Limb (tissue), 2 donors: ENCODE results near the gene CADM2.
A peak's percentile ranks its signal among the peaks of the same experiment; 100 is the strongest.
"Not testable (repeated sequence)": the region's sequence is repeated elsewhere in the genome, so short reads cannot be mapped to it uniquely, and the experiment has no call there.

Experiments
- DNase-seq, 2 donors: peaks; one replicate each; pipeline ENCODE4 v3.0.0-alpha.2; 2016; ENCODE audit errors: extremely low spot score in 2 of 2

Gene CADM2

GRCh38 chr3:84958495-84959469, at the start of gene CADM2:
CADM2 (plus strand) TSS chr3:84958989.
- DNase-seq = peak; percentile 93 to 97

- DNase-seq = not testable (repeated sequence)
Observed at GRCh38 chr3:84918592-84918991, 40.2 kb upstream of the CADM2 start.

GRCh38 chr3:84922682-84923081, 36.1 kb upstream of the CADM2 start:
- DNase-seq = no peak

GRCh38 chr3:84925571-84925970, 33.2 kb upstream of the CADM2 start:
- DNase-seq = no peak

GRCh38 chr3:84943379-84943778, 15.4 kb upstream of the CADM2 start:
- DNase-seq = no peak

- DNase-seq = no peak
Observed at GRCh38 chr3:84946240-84946639, 12.5 kb upstream of the CADM2 start.

- DNase-seq = peak in 1 of 2 donors; percentile 57
Observed at GRCh38 chr3:84959470-84960271, 882 bp downstream of the CADM2 start.

GRCh38 chr3:84960581-84960980, 1.8 kb downstream of the CADM2 start:
- peak in 1 of 2 donors; percentile 36 for DNase-seq

- no peak for DNase-seq
Observed at GRCh38 chr3:84961011-84961410, 2.2 kb downstream of the CADM2 start.

- DNase-seq = peak in 1 of 2 donors; percentile 73
Observed at GRCh38 chr3:84961521-84962255, 2.9 kb downstream of the CADM2 start.

- no peak for DNase-seq
Observed at GRCh38 chr3:84962415-84962814, 3.6 kb downstream of the CADM2 start.

- DNase-seq = no peak
Observed at GRCh38 chr3:84963137-84963536, 4.3 kb downstream of the CADM2 start.

GRCh38 chr3:84965141-84965540, 6.4 kb downstream of the CADM2 start:
- no peak for DNase-seq

GRCh38 chr3:84967767-84968581, 9.2 kb downstream of the CADM2 start:
- DNase-seq = no peak

- no peak for DNase-seq
Observed at GRCh38 chr3:84968701-84969235, 10.0 kb downstream of the CADM2 start.

GRCh38 chr3:84974347-84974746, 15.6 kb downstream of the CADM2 start:
- no peak for DNase-seq

- no peak for DNase-seq
Observed at GRCh38 chr3:84977021-84977420, 18.2 kb downstream of the CADM2 start.

GRCh38 chr3:84978843-84979242, 20.1 kb downstream of the CADM2 start:
- DNase-seq = no peak

GRCh38 chr3:84980011-84980410, 21.2 kb downstream of the CADM2 start:
- DNase-seq = peak in 1 of 2 donors; percentile 68

GRCh38 chr3:84980456-84980855, 21.7 kb downstream of the CADM2 start:
- DNase-seq = no peak
